ENCODE measurements around the gene SCN7A.
"Not testable (repeated sequence)": the region's sequence is repeated elsewhere in the genome, so short reads cannot be mapped to it uniquely, and the experiment has no call there.

The SCN7A gene

DNA sequence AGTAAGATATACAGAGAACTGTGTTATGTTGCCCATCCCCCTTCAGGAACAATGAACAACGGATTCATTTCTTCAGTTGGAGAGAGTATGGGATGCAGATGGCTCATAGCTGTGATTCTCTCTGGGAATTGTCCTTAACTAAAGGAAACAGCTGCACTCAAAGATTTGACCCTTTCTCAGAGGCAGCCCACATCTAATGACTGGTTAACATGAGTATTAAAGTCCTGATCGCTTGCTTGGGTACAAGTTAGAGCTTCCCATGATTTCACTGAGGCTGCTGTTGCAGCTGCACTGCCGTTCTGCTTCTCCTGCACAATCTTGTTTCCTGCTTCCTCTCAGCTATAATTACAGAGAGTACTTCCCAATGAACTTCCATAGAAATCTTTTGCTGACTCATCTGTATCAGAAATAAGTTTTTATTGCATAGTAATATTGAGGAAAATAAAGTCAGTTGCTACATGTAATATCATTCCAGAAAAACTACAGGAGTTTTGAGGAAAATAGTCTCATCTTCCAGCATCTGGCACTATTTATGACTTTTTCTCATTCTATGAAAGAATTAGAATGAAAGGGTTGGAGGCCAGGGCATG, 105.5 kb downstream of the SCN7A start:
- no peak for DNase-seq

DNA sequence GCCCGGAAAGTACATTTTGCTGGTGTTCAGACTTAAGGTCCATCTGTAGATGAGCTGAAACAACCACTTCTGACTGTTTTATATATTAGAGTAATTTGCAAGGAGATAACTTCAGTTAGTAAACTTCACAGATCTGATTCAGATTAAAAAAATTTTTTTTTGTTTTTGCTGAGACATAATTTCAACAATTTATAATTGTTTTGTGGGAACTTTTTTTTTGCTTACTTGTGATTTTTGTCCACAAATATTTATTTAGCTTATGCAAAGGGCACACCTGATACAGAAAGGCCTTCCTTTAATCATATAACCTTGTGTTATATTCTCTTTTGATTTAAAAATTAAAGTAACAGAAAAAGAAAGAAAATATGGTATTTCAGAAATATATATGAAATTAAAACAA, 108.7 kb downstream of the SCN7A start:
- DNase-seq, result no peak

DNA sequence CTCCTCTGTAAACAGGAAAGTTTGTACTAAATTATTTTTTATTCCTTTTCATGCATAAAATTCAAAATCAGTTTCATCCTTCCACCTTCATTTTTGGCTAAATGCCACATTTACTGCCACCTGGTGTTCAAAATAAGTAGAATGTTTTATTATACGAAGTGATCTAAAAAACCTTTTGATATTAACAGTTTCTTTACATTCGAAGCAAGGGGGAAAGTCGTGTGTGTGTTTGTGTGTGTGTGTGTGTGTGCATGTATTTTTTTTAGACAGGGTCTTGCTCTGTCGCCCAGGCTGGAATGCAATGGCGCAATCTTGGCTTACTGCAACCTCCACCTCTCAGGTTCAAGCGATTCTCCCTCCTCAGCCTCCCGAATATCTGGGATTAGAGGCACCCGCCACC, 109.3 kb downstream of the SCN7A start:
- no peak for DNase-seq

DNA sequence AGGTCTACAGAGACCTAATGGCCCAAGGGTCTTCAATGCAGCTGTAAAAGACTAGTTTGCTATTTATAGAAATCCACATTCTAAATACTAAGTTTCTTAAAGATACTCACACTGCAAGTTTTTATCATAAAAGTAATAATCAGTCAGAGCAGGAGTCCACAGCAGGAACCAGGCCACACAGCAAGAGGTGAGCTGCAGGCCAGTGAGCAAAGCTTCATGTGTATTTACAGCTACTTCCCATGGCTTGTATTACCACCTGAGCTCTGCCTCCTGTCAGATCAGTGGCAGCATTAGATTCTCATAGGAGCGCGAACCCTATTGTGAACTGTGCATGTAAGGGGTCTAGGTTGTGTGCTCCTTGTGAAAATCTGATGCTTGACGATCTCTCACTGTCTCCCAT, 111.6 kb downstream of the SCN7A start:
- no peak for DNase-seq

DNA sequence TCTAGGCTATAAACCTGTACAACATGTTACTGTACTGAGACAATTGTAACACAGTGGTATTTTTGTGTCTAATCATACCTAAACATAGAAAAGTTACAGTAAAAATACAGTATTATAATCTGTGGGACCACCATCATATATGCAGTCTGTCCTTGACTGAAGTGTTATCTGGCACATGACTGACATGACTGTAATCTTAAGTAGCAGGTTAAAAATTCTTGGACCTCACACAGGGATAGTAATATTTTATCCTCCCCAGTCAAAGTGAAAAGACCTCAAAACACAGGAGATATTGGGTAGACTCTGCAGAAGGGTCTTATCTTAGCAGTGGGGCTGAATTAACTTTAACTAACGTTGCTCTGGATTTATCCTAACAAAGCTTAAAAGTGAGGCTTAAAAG, 113.4 kb downstream of the SCN7A start:
- DNase-seq, result no peak

DNA sequence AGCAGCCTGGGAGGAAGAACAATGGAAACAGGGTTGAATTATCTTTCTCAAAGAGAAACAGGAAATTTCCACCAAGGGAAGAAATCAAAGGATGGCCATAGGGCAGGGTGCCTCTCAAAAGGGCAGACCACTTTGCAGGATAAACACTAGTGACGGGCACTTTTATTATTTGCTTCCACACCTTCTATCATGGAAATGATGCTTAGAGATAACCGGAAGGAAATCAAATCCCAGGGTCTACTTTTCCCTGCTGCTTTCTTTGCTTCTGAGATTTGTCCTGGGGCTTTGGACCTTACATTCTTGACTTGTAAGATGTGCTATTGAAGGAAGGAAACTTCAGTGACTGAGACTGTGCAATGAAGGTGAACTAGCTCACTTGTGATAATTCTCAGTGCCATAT, 117.2 kb downstream of the SCN7A start:
- no peak for DNase-seq

DNA sequence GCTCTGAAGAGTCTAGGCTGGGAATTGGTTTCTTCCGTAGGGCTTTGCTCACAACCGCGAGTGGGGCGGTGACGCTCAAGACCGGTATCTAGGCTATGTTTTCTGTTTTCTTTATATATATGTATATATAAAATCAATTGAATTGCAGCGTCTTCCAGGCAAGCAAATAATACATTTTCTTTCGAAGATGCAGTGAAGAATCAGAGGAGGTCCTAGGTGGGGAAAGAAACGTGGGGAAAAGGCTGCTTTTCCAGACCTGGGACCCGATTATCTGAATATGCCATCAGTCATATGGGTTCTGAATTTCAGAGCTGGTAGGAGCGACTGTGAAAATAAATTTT, 117.6 kb downstream of the SCN7A start:
- no peak for DNase-seq

DNA sequence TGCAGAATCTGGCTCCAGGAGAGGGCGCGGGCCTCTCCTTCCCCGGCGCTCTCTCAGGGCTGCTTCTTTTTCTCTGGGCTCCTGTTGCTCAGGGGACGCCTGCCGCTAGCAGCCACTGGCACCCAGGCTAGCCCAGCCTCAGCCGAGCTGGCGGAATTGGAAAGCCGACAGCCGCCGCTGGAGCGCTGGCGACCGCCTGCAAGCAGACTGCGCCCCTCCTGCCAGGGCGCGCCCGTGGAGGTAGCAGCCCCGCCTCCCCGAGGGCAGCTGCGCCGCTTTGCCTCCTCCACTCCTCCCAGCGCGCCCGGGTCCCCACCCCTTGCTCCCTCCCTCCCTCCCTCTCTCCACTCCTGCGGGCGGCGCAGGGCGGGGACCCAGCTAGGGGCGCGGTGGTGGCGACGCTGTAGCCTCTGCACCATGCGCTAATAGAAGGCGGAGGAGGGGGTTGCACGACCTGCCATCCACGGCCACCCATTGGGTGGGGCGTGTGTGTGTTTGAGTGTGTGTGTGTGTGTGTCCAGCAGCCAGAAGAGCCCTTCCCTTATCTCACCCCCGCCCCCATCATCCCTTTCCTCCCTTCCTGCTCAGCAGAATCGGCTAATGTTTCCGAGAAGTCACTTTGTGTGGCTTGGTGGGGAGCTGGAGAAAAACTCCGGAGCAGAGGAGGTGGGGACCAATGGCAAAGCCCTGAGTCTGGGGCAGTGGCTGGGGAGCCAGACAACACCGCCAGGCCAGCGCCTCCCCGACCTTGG, 118.1 kb downstream of the SCN7A start, which contains the start of gene SCN9A:
TSS of gene SCN9A (minus strand) at position 209 of the 752 bp plus-strand sequence. CDS start 64,188 bp downstream, outside the sequence.
- DNase-seq, result no peak

DNA sequence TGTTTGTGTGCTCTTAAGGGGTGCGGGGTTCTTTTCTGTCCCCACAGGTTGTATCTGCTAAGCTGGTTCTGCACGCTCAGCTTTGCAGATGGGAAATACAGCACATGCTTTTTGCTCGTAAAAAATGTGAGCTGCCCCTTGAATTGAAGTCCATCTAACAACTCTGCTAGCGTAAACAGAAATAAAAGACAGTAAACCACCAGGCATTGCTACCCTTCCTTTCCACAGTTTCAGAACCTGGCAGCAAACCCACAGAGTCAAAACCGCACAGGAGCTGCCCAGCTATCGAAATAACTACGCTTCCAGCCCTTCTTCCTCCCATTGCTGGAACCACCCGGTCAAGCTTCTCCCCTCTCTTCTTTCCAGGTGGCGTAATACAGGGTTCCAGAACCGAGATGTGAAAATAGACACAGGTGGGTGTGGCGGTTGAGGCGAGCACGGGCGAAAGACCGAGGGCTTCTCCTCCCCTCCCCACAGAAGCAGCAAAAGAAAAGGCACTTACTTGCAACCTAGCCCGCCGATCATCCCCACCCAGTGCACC, 118.8 kb downstream of the SCN7A start:
- no peak for DNase-seq

DNA sequence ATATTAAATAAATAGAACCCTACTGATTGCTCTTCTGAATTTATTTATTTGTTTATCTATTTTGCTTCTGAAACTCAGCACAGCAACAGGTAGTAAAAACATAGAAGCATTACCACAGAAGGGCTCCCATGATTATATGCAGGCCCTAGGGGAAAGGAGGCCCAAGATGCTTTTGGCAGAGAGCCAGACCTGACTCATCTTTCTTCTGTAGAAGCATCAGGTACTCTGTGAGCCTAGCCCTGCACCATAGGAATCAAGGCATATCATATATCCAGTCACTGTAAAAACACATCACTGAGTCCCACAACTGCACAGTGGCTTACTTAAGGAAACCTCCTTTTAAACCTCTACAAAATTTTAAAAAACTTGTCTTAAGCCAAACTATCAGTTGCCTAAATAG, 120.1 kb downstream of the SCN7A start:
- DNase-seq, result no peak

DNA sequence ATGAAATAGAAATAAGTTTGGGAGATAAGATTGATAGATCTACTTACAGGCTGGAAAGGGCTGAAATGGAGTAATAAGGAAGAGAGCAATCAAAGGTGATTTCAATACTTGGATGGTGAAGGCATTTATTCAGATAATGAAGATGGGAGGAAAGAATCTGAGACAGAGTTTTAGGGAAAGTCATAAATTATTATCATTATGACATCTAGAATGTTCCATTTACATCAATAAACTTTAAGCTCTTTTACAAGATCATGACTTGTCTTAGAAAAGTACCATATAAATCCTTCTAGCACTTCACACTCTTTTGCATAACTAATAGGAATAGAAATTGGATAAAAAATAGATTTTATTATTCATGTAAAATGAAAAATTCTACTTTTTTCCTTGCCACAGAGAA, 120.5 kb downstream of the SCN7A start:
- no peak for DNase-seq

DNA sequence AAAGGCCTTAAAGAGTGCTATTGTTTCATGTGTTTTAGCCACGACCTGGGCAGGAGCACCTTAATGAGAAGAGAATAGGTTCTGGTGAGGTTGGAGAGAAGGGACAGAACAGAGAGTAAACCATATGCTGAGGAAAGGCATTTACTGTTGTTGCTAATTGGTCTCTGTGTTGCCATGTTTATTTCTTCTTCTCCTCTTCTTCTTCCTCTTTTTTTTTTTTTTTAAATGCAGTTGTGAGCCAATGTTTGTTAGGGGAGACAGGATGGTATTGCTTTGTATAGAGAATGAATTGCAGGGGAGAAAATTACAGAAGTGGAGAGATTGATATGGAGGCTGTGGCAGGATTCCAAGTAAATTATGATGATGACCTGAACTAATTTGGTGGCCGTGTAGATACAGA, 120.9 kb downstream of the SCN7A start:
- DNase-seq, result no peak

DNA sequence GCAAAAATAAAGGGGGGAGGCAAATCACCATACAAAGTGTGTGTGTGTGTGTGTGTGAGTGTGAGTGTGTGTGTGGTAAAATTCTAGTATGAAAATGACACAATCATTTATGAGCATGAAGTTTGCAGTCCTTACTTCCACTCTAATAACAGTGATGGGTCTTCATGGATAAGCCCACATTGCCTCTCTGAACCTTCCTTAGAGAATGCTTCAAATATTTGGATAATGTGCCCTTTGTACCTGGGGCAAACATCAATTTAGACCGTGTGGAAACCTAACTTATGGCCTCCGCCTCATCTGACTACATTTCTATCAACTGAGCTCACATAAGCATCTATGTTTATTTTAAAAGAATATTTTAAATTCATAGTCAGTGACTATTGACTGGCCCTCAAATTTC, 122.0 kb downstream of the SCN7A start:
- DNase-seq, result no peak

DNA sequence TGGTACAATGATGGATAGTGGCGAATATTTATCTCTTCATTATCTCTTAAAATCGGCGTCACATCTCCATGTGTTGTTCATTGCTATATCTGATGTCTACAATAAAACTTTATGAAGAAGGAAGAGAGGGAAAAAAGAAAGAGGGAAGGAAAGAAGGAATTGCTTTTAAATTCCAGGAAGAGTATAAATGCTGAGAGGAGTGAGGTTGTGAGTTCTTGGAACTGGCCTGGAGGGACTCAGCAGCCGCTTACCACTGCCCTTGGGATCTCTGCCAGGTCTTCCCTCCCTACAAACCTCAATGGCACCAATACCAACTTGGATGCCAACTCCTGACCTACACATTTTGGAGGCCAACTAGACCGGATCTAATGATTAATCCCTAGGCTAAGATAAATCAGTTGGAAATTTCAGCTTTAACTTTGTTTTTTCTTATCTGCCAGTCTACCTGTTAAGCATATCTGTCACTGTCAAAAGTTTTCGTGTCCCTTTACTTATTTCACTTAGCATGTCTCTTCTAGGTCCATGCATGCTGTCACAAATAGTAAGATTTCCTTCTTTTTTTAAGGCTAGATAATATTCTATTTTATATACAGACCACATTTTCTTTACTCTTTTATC, 128.1 kb downstream of the SCN7A start:
- DNase-seq, result no peak

DNA sequence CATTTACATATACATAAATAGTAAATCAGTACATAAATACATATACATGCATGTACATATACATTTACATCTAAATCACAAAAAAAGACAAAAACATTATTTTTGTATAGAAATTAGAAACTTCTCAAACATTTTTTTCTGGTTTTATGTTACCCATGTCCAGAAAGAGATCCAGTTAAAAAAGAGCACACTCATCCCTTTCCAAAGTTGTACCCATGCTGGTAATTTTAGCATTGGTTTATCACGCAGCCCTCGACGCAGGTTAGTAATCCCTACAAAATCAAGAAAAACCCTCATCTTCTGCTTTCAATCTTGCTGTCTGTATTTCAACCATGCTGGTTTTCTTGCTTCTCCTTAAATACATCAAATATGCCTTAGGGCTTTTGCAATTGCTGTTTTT, 128.8 kb downstream of the SCN7A start:
- DNase-seq, result no peak

DNA sequence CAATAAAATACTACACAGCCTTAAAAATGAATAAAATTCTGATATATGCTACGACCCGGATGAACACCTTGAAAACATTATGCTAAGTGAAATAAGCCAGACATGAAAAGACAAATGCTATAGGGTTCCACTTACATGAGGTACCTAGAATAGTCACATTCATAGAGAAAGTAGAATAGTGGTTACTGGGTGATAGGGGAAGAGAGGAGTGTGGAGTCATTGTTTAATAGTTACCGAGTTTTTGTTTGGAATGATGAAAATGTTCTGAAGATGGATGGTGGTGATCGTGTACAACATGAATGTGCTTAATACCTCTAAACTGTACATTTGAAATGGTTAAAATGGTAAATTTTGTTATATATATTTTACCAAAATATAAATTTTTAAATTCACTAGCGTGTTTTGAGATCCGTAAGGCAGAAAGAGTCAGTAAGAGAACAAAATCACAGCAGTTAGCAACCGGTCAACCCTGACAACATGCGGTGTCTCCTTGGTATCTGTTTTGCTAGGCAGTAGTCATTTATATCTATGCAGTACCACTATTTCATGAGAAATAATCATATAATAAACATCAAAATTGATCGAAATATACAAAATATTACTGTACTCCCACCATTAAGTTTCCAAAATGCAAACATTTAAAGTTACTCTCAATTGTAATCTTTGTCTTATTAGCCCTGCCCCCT, 129.4 kb downstream of the SCN7A start:
- no peak for DNase-seq

DNA sequence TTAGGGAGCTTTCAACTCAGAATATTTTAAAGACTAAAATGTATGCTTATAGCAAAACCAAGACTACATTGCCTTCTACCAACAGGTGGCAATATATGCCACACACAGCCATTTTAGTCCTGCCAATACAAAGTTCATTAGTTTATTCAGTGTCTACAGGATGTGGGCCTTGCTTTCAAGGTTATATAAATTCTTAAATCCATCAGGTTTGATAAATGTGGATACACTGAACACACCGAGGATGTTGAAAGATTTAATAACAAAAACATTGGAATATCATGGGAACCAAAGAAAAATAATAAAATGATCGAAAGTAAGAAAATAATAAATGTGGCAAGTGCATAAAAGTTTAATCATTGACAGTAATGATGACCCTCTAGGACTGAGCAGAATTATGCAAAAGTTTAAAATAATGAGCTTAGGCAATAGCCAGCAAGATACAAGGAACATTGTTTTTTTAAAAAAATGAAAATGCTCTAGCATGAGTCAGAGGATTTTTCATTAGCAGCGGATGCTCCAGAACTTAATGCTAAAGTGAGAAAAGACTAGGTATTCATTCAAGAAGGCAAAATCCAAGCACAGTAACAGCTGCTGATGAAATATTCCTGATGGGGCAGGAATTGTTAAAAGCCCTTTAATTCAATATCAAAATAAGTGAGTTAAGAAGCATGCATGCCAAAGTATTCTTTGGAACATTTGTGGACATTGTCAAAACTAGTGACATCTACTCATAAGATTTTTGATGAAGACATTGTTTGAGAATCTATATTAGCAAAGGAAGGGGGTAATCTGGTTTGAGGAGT, 132.5 kb downstream of the SCN7A start:
- DNase-seq, result no peak

DNA sequence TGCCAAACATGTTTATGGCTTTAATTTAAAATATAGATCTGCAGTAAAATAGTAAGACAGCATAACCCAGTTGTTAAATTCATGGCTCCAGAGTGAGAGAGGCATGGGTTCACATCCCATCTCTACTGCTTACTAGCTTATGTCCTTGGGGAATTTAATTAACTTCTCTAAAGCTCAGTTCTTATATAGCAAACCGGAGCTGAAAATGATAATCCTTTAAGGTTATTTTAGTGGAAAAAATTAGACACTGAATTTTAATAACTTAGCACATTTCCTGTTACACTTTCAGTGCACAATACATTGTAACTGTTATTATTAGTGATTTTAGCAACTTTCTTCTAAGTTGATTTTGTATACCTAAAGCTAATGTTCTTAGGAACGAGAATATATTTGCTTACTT, 133.1 kb downstream of the SCN7A start:
- no peak for DNase-seq

DNA sequence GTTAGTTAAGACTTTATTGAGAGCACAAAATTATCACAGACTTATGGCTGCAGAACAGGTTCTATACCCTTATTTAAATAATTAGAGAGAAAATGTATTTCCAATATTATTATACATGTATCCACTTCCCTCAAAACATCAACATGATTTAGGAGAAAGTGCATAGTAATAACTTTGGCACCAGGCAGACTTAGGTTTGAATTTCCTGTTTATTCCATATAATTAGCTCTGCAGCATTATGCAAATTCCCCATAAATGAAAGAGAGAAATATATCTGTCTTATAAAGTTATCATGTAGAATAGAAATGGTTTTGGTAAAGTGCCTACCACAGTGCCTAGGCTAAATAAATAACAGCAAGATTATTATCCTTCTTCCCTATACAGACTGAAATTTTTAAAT, 133.6 kb downstream of the SCN7A start:
- no peak for DNase-seq

DNA sequence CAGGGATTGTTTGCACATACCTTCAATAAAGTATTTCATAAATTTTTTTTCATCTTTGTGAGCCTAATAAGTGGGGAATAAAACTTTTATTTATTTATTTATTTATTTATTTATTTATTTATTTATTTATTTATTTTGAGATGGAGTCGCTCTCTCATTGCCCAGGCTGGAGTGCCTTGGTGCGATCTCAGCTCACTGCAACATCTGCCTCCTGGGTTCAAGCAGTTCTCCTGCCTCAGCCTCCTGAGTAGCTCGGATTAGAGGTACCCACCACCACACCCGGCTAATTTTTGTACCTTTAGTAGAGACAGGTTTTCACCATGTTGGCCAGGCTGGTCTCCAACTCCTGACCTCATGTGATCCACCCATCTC, 136.1 kb downstream of the SCN7A start:
- not testable (repeated sequence) for DNase-seq

DNA sequence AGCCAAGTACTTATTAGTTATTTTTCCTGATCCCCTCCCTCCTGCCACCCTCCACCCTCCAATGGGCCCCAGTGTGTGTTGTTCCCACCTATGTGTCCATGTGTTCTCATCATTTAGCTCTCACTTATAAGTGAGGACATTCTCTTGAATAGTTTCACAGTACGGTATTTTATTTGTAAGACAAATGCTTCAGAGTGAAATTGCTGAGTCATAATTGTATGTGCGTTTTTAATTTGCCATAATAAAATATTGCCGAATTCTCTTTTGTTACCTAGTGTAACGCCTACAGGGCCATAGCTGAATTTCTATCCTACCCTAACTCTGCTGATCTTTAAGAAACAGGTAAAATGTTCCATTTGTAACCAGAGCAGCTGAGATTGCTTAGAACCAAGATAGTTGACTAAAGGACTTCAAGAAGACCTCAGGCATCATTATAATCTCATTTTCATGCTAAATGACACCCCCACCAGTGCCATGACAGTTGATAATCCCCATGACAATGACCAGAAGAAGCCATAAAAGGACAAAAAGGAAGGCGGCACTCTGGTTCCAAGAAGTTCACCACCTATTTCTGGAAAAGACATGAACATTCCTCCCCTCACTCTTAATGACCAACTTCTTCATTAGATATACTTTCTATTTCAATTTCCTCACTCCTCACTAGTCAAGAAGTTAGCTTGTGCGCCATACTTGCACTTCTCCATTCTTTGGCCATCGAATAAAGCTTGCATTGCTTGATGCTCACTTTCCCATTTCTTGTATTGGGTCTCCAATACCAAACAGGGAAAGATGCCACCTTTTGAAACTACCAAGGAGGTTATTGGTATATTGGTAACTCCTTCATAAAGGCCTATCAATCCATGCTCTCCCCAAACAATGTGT, 136.7 kb downstream of the SCN7A start:
- no peak for DNase-seq
